K562 (cell line): ENCODE results near the gene SLC11A1. TPM values are rescaled to one million over a fixed set of nuclear protein-coding genes. Genes with fewer than 3 reads are reported as not detected.

Experiments
- CBFA2T2 ChIP-seq: fragments of 450-650 bp; conservative IDR thresholded peaks from 2 replicates; pipeline ENCODE4 v1.6.1; 2017; ENCODE audit warnings: mild to moderate bottlenecking
- CREM ChIP-seq: IDR thresholded peaks from 2 replicates; pipeline ENCODE4 v1.6.1; 2014; ENCODE audit warnings: antibody characterized with exemption, low read depth
- DEAF1 ChIP-seq: fragments of 450-650 bp; formaldehyde crosslinking; IDR thresholded peaks from 2 replicates; pipeline ENCODE4 v1.4.0; 2020; ENCODE audit warnings: mild to moderate bottlenecking, moderate library complexity
- DPF2 ChIP-seq: fragments of 450-650 bp; IDR thresholded peaks from 2 replicates; pipeline ENCODE4 v1.6.1; 2016
- ESRRA ChIP-seq: fragments of 450-650 bp; IDR thresholded peaks from 2 replicates; pipeline ENCODE4 v1.6.1; 2014; ENCODE audit warnings: low read depth, mild to moderate bottlenecking, moderate library complexity, borderline replicate concordance
- FOSL1 ChIP-seq: fragments of 200-800 bp; sonication (Bioruptor generic); conservative IDR thresholded peaks from 2 replicates; pipeline ENCODE4 v1.6.1; 2016; ENCODE audit warnings: missing genetic modification characterization, missing compliant biosample characterization
- HDAC2 ChIP-seq: fragments of 450-650 bp; IDR thresholded peaks from 2 replicates; pipeline ENCODE4 v1.6.1; 2016; ENCODE audit warnings: mild to moderate bottlenecking
- NR2C1 ChIP-seq, 2 experiments: fragments of 450-650 bp; IDR thresholded peaks; 2 replicates each; pipeline ENCODE4 v1.6.1; 2017; ENCODE audit warnings: mild to moderate bottlenecking in 2 of 2, antibody characterized with exemption in 1 of 2, inconsistent platforms in 1 of 2, missing compliant biosample characterization in 1 of 2, missing genetic modification characterization in 1 of 2
- PKNOX1 ChIP-seq: fragments of 450-650 bp; IDR thresholded peaks from 2 replicates; pipeline ENCODE4 v1.6.1; 2016
- POLR3A ChIP-seq: IDR thresholded peaks from 2 replicates; pipeline ENCODE4 v1.6.1; 2011; ENCODE audit warnings: borderline replicate concordance, mild to moderate bottlenecking, moderate library complexity; ENCODE audit not compliant: insufficient read length, insufficient read depth; ENCODE audit errors: extremely low read depth
- PREB ChIP-seq: sonication (generic); formaldehyde crosslinking; IDR thresholded peaks from 2 replicates; pipeline ENCODE4 v1.8.1; 2023; ENCODE audit warnings: mild to moderate bottlenecking, missing genetic modification reagents
- TCF3 ChIP-seq: sonication (generic); formaldehyde crosslinking; IDR thresholded peaks from 2 replicates; pipeline ENCODE4 v1.4.0; 2020; ENCODE audit warnings: mild to moderate bottlenecking, missing genetic modification reagents
- TEAD4 ChIP-seq, 2 experiments: sonication (generic) in 1 of 2; formaldehyde crosslinking in 1 of 2; IDR thresholded peaks; 2 replicates each; pipeline versions ENCODE4 v1.6.1 to v1.8.0; 2012 to 2022; ENCODE audit warnings: borderline replicate concordance in 1 of 2, inconsistent platforms in 1 of 2, low read length in 1 of 2, mild to moderate bottlenecking in 1 of 2, missing genetic modification reagents in 1 of 2
- ZEB2 ChIP-seq: fragments of 450-650 bp; IDR thresholded peaks from 2 replicates; pipeline ENCODE4 v1.6.1; 2016
- ZNF24 ChIP-seq: fragments of 450-650 bp; IDR thresholded peaks from 2 replicates; pipeline ENCODE4 v1.6.1; 2016
- ZNF436 ChIP-seq: fragments of 250-450, 450-650 bp; sonication (Bioruptor Pico); formaldehyde crosslinking; IDR thresholded peaks from 2 replicates; pipeline ENCODE4 v1.7.0; 2020; ENCODE audit warnings: mild to moderate bottlenecking
- ZNF644 ChIP-seq: fragments of 200-800 bp; sonication (Bioruptor generic); IDR thresholded peaks from 2 replicates; pipeline ENCODE4 v1.6.1; 2016; ENCODE audit warnings: low read depth, missing genetic modification characterization, missing compliant biosample characterization
- polyA plus RNA-seq, 8 experiments: library from polyadenylated mRNA; depleted of rRNA in 4 of 8; stranded (reverse) in 5 of 8; unstranded in 3 of 8; fragments of >200 nt; fragmentation: Nextera tagmentation in 2 of 8; fragmentation: Illumina TruSeq in 1 of 8; extraction: Ambion mirVana in 2 of 8; extraction: Trizol in 1 of 8; gene quantifications; 2 replicates each; pipeline versions ENCODE4 v1.2.1 to v1.2.3, GENCODE V29; 2011 to 2014; ENCODE audit warnings: inconsistent platforms in 1 of 8, missing spikeins in 1 of 8
- total RNA-seq, 7 experiments: library from RNA; depleted of rRNA in 6 of 7; stranded (reverse); fragments of >200 nt in 6 of 7; fragmentation: Illumina TruSeq in 2 of 7; extraction: Trizol in 2 of 7; gene quantifications; 2 replicates each; pipeline versions ENCODE4 v1.2.1 to v1.2.3, GENCODE V29; 2011 to 2021; ENCODE audit warnings: low replicate concordance in 1 of 7
- TF ChIP-seq, protein P1 (sequence below), 2 experiments: fragments of 450-650 bp; IDR thresholded peaks; 2 replicates each; pipeline ENCODE4 v1.6.1; 2018; ENCODE audit warnings: mild to moderate bottlenecking in 2 of 2, low read depth in 1 of 2; ENCODE audit not compliant: partially characterized antibody in 2 of 2
- TF ChIP-seq, protein P2 (sequence below): sonication (generic); IDR thresholded peaks from 2 replicates; pipeline ENCODE4 v1.6.1; 2016

Gene SLC11A1
- total and polyA plus RNA-seq, 9 of the 15 experiments (the other 6 are each of a cell fraction or from before 2014, with no cell fraction given), result 0.35 to 1.6 (median 0.65) TPM

GRCh38 chr2:218422403-218423086, 40.5 kb downstream of the SLC11A1 start (continued):
- TF ChIP-seq, protein P1, sequence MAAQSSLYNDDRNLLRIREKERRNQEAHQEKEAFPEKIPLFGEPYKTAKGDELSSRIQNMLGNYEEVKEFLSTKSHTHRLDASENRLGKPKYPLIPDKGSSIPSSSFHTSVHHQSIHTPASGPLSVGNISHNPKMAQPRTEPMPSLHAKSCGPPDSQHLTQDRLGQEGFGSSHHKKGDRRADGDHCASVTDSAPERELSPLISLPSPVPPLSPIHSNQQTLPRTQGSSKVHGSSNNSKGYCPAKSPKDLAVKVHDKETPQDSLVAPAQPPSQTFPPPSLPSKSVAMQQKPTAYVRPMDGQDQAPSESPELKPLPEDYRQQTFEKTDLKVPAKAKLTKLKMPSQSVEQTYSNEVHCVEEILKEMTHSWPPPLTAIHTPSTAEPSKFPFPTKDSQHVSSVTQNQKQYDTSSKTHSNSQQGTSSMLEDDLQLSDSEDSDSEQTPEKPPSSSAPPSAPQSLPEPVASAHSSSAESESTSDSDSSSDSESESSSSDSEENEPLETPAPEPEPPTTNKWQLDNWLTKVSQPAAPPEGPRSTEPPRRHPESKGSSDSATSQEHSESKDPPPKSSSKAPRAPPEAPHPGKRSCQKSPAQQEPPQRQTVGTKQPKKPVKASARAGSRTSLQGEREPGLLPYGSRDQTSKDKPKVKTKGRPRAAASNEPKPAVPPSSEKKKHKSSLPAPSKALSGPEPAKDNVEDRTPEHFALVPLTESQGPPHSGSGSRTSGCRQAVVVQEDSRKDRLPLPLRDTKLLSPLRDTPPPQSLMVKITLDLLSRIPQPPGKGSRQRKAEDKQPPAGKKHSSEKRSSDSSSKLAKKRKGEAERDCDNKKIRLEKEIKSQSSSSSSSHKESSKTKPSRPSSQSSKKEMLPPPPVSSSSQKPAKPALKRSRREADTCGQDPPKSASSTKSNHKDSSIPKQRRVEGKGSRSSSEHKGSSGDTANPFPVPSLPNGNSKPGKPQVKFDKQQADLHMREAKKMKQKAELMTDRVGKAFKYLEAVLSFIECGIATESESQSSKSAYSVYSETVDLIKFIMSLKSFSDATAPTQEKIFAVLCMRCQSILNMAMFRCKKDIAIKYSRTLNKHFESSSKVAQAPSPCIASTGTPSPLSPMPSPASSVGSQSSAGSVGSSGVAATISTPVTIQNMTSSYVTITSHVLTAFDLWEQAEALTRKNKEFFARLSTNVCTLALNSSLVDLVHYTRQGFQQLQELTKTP (IDR thresholded peaks at IDR 0.05; ENCODE audit: low read depth in 1 of 2, partially characterized antibody in 2 of 2), result peak in 1 of 2 experiments; percentile 25
- TF ChIP-seq PREB, result no peak
- TF ChIP-seq FOSL1, result peak; percentile 98
- peak; percentile 98 for TF ChIP-seq DPF2
- peak; percentile 83 for TF ChIP-seq PKNOX1
- peak; percentile 96 for TF ChIP-seq TCF3 (CRISPR knock-in tag)
- peak; percentile 74 for TF ChIP-seq ESRRA
- peak; percentile 92 for TF ChIP-seq ZEB2
- no peak for TF ChIP-seq POLR3A
- TF ChIP-seq ZNF436 (CRISPR knock-in tag), result no peak
- TF ChIP-seq CREM, result peak; percentile 49; the same call in 1 of the 2 replicates
- TF ChIP-seq CBFA2T2, result peak; percentile 87
- no peak for TF ChIP-seq DEAF1 (CRISPR knock-in tag)
- TF ChIP-seq, protein P2, sequence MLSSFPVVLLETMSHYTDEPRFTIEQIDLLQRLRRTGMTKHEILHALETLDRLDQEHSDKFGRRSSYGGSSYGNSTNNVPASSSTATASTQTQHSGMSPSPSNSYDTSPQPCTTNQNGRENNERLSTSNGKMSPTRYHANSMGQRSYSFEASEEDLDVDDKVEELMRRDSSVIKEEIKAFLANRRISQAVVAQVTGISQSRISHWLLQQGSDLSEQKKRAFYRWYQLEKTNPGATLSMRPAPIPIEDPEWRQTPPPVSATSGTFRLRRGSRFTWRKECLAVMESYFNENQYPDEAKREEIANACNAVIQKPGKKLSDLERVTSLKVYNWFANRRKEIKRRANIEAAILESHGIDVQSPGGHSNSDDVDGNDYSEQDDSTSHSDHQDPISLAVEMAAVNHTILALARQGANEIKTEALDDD, result peak; percentile 65; the same call in 1 of the 2 replicates
- TF ChIP-seq HDAC2, result peak; percentile 73
- peak; percentile 21; the same call in 1 of the 2 replicates for TF ChIP-seq ZNF24
- peak; percentile 94 for TF ChIP-seq TEAD4 (IDR thresholded peaks at IDR 0.05; ENCODE audit: low read length)
- no peak for TF ChIP-seq TEAD4 (CRISPR knock-in tag; IDR thresholded peaks at IDR 0.05; ENCODE audit: borderline replicate concordance)
- peak; percentile 61; the same call in 1 of the 2 replicates for TF ChIP-seq ZNF644 (tag)
- no peak; the same call in 1 of the 2 replicates for TF ChIP-seq NR2C1 (IDR thresholded peaks at IDR 0.05)
- TF ChIP-seq NR2C1 (tag; IDR thresholded peaks at IDR 0.05), result 0 out of 2 replicates have a peak, but pooled peaks have one; percentile 31
